NCI-H1048 (cell line): ENCODE data around the gene SHC1.
A peak's percentile ranks its signal among the peaks of the same experiment; 100 is the strongest.

Source experiments
- DNase-seq: peaks from one replicate; lab custom pipeline; 2025; lab: John Stamatoyannopoulos, UW

SHC1 gene

GRCh38 chr1:154970631-154971340 is at the start of gene SHC1:
TSS of gene SHC1 (minus strand) at chr1:154970747. CDS start at chr1:154970526, 221 bp downstream.
- DNase-seq, result peak; percentile 63

GRCh38 chr1:155019377-155020245 is 49.1 kb upstream of the SHC1 start:
- no peak for DNase-seq

- DNase-seq, result no peak
Measured at GRCh38 chr1:155018617-155019348, 48.2 kb upstream of the SHC1 start.

GRCh38 chr1:155017946-155018316 is 47.4 kb upstream of the SHC1 start:
- no peak for DNase-seq

- peak; percentile 84 for DNase-seq
Measured at GRCh38 chr1:155017041-155017945, 46.7 kb upstream of the SHC1 start.

- DNase-seq, result no peak
Measured at GRCh38 chr1:155016231-155016831, 45.8 kb upstream of the SHC1 start.

GRCh38 chr1:155015527-155016230 is 45.1 kb upstream of the SHC1 start:
- no peak for DNase-seq

- DNase-seq, result no peak
Measured at GRCh38 chr1:155014709-155015508, 44.4 kb upstream of the SHC1 start.

- DNase-seq, result no peak
Measured at GRCh38 chr1:155013632-155014031, 43.1 kb upstream of the SHC1 start.

GRCh38 chr1:155012776-155013602 is 42.4 kb upstream of the SHC1 start:
- no peak for DNase-seq

- no peak for DNase-seq
Measured at GRCh38 chr1:155012026-155012546, 41.5 kb upstream of the SHC1 start.

- DNase-seq, result no peak
Measured at GRCh38 chr1:155011437-155012025, 41.0 kb upstream of the SHC1 start.

- no peak for DNase-seq
Measured at GRCh38 chr1:155011004-155011416, 40.5 kb upstream of the SHC1 start.

GRCh38 chr1:155010211-155010918 is 39.8 kb upstream of the SHC1 start:
- DNase-seq, result no peak

GRCh38 chr1:155009742-155010141 is 39.2 kb upstream of the SHC1 start:
- DNase-seq, result no peak

- DNase-seq, result no peak
Measured at GRCh38 chr1:155009221-155009711, 38.7 kb upstream of the SHC1 start.
